ENCODE measurements around the gene ETV6.

GRCh38 chr12:11744410-11744801 is 94.9 kb downstream of the ETV6 start:
- no peak for TF ChIP-seq CTCF (IDR thresholded peaks at IDR 0.05)
- no peak for TF ChIP-seq POLR2A (IDR thresholded peaks at IDR 0.05)

Measured in right lobe of liver (tissue), 4 donors.